Activated T-helper 1 cell treated with anti-CD3 and anti-CD28 coated beads, Interleukin-12 subunit alpha, Interleukin-12 subunit beta, Interleukin-2, Interleukin-4 antibody, amounts not matched to agents 30 ng/mL and 10 ng/mL and 1 ng/mL, durations not matched to agents 14 hours and 24 hours and 36 hours (primary cell): ENCODE measurements around the gene CCL20. TPM values are rescaled to one million over a fixed set of nuclear protein-coding genes. Genes with fewer than 3 reads are reported as not detected.

Experiments
- DNase-seq: peaks from one replicate; pipeline ENCODE4 v3.0.0; 2021; ENCODE audit warnings: low spot score
- H3K27ac Mint-ChIP-seq: one replicate; pipeline ENCODE4 v1.8.0; 2021; ENCODE audit warnings: mild to moderate bottlenecking, mixed read lengths
- H3K27me3 Mint-ChIP-seq: one replicate; pipeline ENCODE4 v1.8.0; 2022; ENCODE audit warnings: mild to moderate bottlenecking, moderate library complexity, mixed read lengths; ENCODE audit not compliant: insufficient read depth
- H3K36me3 Mint-ChIP-seq: one replicate; pipeline ENCODE4 v1.8.0; 2021; ENCODE audit warnings: low read depth, mixed read lengths
- H3K4me1 Mint-ChIP-seq: one replicate; pipeline ENCODE4 v1.8.0; 2021; ENCODE audit warnings: low read depth, mixed read lengths
- H3K4me3 Mint-ChIP-seq: one replicate; pipeline ENCODE4 v1.8.0; 2021; ENCODE audit warnings: mild to moderate bottlenecking, moderate library complexity, mixed read lengths
- H3K9me3 Mint-ChIP-seq: one replicate; pipeline ENCODE4 v1.8.0; 2021; ENCODE audit warnings: mixed read lengths
- intact Hi-C: fragments of 100-400 bp; cut with micrococcal nuclease; formaldehyde crosslinking; loops from one replicate; pipeline ENCODE4 v1.15.1; 2024
- total RNA-seq: library from RNA; stranded (reverse); gene quantifications from 2 replicates; pipeline ENCODE4 v1.2.3, GENCODE V29; 2022

CCL20 gene
- total RNA-seq, result 1.2 and 3.2 TPM in 2 replicates

DNA sequence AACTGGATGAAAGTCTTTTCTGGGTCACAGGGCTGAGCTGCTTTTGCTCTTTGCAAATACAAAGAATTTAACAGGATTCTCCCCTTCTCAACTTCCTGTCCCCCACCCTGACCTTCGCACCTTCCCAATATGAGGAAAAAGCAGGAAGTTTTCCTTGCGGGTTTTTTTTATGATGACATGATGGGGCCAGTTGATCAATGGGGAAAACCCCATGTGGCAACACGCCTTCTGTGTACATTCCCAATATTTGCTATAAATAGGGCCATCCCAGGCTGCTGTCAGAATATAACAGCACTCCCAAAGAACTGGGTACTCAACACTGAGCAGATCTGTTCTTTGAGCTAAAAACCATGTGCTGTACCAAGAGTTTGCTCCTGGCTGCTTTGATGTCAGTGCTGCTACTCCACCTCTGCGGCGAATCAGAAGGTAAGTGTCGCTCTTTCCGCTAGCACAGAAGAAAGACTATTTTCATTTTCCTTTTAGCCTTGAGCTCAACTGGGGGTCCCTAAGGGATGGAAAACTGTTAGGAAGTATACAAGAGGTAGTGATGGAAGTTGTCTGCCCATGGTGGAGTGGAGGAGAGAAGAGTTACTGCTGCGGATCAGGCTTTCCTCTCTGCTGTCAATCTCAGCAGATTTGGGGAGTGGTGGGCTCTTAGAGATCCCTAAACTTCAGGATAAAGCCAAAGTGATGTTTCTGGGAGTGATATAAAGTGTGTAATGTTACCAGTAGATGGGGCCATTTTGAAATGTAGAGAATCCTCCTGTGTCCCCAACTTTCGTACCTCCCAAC lies at the start of gene CCL20:
CCL20 (plus strand) TSS at position 281 of the 792 bp plus-strand sequence; CDS start at position 351, 70 bp downstream.
- DNase-seq, result no peak
- intact Hi-C loops, result no loop called here
- Mint-ChIP-seq H3K9me3 (no peaks in the 10 kb centered on the region), H3K27me3 (no peaks in the 10 kb centered on the region), H3K27ac (no peak within 1 kb of the TSS), H3K36me3 (peaks cover 3% of the 10 kb centered on the region), H3K4me3 (peak within 1 kb of the TSS; percentile 43), H3K4me1 (peaks cover 18% of the 10 kb centered on the region)

DNA sequence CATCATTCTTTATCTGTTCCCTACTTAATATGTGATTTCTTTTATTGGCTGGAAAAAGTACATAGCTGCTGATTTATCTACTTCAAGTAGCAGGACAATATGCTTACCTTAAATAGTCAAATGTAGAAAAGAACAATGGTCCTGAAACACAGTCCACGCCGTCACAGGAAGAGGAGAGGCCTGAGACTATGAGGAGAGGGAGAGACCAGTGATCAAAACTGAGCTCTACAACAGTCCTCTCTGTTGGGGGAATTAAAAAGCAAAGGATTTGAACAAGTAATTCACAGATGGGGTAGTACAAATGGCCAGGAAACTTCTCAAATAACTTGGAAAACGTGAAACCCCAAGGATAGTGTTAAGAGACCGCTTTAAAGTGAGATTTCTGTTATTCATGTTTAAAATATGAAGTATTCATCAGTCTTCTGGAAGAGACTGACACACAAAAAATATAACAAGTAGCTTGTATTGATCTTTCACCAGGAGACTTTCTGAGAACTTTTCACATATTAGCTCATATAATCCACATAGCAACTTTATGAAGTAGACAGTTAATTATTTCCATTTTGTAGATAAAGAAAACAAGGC lies 47.8 kb upstream of the CCL20 start:
- H3K27ac Mint-ChIP-seq, result no peak overlapping the region
- H3K27me3 Mint-ChIP-seq, result no peaks in the 10 kb centered on the region
- intact Hi-C loops, result loop anchor here (1.0 to 5.0 kb wide), 6 partner anchors 17 to 637 kb away; partner anchors contain the start of gene AGFG1

GRCh38 chr2:227766373-227766883 lies 47.2 kb upstream of the CCL20 start:
- no peak overlapping the region for H3K27ac Mint-ChIP-seq
- no peaks in the 10 kb centered on the region for H3K4me1 Mint-ChIP-seq
- intact Hi-C loops, result loop anchor here (1.0 to 5.0 kb wide), 6 partner anchors 17 to 637 kb away; partner anchors contain the start of gene AGFG1

More for the DNA sequence above, 47.8 kb upstream of the CCL20 start:
- Mint-ChIP-seq H3K36me3 (no peaks in the 10 kb centered on the region), H3K4me1 (no peaks in the 10 kb centered on the region), H3K4me3 (no peak overlapping the region), H3K9me3 (no peaks in the 10 kb centered on the region)
- DNase-seq, result no peak

DNA sequence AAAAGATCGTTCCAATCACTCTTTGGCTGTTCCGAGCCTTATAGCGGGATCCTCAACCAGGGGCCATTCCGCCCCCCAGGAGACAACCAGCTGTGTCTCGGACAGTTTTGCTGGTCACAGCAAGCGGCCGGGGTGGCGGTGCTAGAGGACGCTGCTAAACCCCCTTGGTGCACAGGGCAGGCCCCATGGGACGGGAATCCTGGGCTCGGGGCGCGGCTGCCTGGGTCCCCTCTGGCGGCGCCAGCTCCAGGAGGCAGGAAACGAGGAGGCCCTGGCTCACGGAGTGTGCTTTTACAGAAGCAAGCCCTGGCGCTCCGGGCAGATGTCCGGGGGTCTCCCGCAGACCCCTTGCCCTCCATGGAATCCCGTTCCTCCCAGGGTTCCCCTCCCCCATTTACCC lies 45.8 kb upstream of the CCL20 start:
- H3K36me3 Mint-ChIP-seq, result no peaks in the 10 kb centered on the region
- intact Hi-C loops, result loop anchor here (5.0 kb wide), 1 partner anchor 296 kb away; the partner anchor contains the start of gene AGFG1
- no peak overlapping the region for H3K27ac Mint-ChIP-seq
- no peak overlapping the region for H3K4me3 Mint-ChIP-seq
- no peak for DNase-seq
- H3K27me3 Mint-ChIP-seq, result no peaks in the 10 kb centered on the region
- no peaks in the 10 kb centered on the region for H3K9me3 Mint-ChIP-seq
- H3K4me1 Mint-ChIP-seq, result no peaks in the 10 kb centered on the region

More at GRCh38 chr2:227766373-227766883, 47.2 kb upstream of the CCL20 start:
- Mint-ChIP-seq H3K9me3 (no peaks in the 10 kb centered on the region), H3K27me3 (no peaks in the 10 kb centered on the region), H3K36me3 (no peaks in the 10 kb centered on the region), H3K4me3 (no peak overlapping the region)
- DNase-seq, result peak; percentile 25

DNA sequence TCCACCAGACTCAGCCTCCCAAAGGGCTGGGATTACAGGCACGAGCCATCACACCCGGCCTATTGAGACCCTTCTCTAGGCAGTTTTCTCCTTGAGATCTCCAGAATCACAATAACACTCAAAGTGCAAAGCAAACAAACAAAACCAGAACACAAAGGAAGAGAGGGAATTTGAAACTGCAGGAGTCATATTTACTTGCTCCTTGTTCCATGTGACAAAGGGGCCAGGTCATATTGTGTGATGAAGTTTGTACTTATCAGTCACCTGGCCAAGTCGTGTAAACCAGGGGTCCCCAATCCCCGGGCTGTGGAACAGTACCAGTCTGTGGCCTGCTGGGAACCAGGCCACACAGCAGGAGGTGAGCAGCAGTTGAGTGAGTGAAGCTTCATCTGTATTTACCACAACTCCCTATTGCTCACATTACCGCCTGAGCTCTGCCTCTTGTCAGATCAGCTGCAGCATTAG lies 41.4 kb upstream of the CCL20 start:
- Mint-ChIP-seq H3K27me3 (no peaks in the 10 kb centered on the region), H3K4me1 (no peaks in the 10 kb centered on the region), H3K36me3 (no peaks in the 10 kb centered on the region), H3K9me3 (no peaks in the 10 kb centered on the region), H3K27ac (no peak overlapping the region), H3K4me3 (no peak overlapping the region)
- intact Hi-C loops, result no loop called here
- DNase-seq, result no peak

DNA sequence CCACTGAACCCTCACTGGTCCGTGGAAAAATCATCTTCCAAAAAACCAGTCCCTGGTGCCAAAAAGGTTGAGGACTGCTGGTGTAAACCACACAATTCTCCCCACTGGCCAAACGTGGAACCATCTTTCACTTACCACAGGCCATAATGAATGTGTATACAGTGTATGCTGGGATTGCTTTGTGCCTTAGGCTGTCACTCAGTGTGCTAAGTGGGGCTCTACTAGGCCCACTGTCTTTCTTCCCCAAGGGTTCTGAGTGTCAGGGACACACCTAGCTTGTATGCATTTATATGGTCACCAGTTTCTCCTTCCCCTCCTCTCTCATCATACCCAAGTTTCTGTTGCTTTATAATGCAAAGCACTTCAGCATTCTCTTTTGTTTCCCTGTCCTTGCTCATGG lies 40.7 kb upstream of the CCL20 start:
- no peak overlapping the region for H3K27ac Mint-ChIP-seq
- H3K27me3 Mint-ChIP-seq, result no peaks in the 10 kb centered on the region
- H3K36me3 Mint-ChIP-seq, result no peaks in the 10 kb centered on the region
- no peak overlapping the region for H3K4me3 Mint-ChIP-seq
- no peak for DNase-seq
- no peaks in the 10 kb centered on the region for H3K9me3 Mint-ChIP-seq
- no peaks in the 10 kb centered on the region for H3K4me1 Mint-ChIP-seq
- intact Hi-C loops, result no loop called here

- no peaks in the 10 kb centered on the region for H3K27me3 Mint-ChIP-seq
- no peak overlapping the region for H3K4me3 Mint-ChIP-seq
- no peaks in the 10 kb centered on the region for H3K9me3 Mint-ChIP-seq
- intact Hi-C loops, result loop anchor here (2.0 kb wide), 1 partner anchor 89 kb away; no protein-coding TSS in a partner anchor
- no peak overlapping the region for H3K27ac Mint-ChIP-seq
- DNase-seq, result no peak
- no peaks in the 10 kb centered on the region for H3K4me1 Mint-ChIP-seq
- no peaks in the 10 kb centered on the region for H3K36me3 Mint-ChIP-seq
Measured at GRCh38 chr2:227774011-227774624, 39.5 kb upstream of the CCL20 start.

GRCh38 chr2:227774895-227775842 lies 38.5 kb upstream of the CCL20 start:
- DNase-seq, result no peak
- Mint-ChIP-seq H3K4me3 (no peak overlapping the region), H3K4me1 (no peaks in the 10 kb centered on the region), H3K36me3 (no peaks in the 10 kb centered on the region), H3K27me3 (no peaks in the 10 kb centered on the region), H3K27ac (no peak overlapping the region), H3K9me3 (no peaks in the 10 kb centered on the region)
- intact Hi-C loops, result loop anchor here (2.0 kb wide), 1 partner anchor 88 kb away; no protein-coding TSS in a partner anchor

GRCh38 chr2:227780981-227781615 lies 32.5 kb upstream of the CCL20 start:
- intact Hi-C loops, result no loop called here
- Mint-ChIP-seq H3K4me1 (peaks cover 15% of the 10 kb centered on the region), H3K27ac (no peak overlapping the region), H3K36me3 (no peaks in the 10 kb centered on the region), H3K9me3 (no peaks in the 10 kb centered on the region), H3K4me3 (no peak overlapping the region), H3K27me3 (no peaks in the 10 kb centered on the region)
- DNase-seq, result no peak

DNA sequence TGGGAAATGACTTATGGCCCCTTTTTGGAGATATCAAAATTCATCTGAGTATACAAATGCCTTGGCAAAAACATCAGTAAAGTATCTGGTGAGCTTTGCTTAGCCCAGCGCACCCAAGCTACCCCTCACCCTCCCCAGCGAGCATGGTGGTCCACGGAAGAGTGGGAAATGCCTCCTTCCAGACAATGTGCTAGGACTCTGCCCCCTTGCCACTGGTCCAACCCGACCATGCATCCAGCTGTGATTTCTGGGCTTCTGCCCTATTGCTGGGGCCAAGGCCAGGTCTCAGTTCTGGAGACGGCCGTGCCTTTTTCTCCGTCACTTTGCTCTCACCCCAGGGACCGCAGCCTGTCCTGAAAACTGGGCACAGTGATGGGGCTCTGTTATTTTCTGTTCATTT lies 31.8 kb upstream of the CCL20 start:
- Mint-ChIP-seq H3K9me3 (no peaks in the 10 kb centered on the region), H3K4me3 (no peak overlapping the region), H3K27me3 (no peaks in the 10 kb centered on the region), H3K36me3 (no peaks in the 10 kb centered on the region), H3K27ac (no peak overlapping the region), H3K4me1 (peaks cover 15% of the 10 kb centered on the region)
- DNase-seq, result no peak
- intact Hi-C loops, result loop anchor here (2.0 kb wide), 1 partner anchor 23 kb away; no protein-coding TSS in a partner anchor

GRCh38 chr2:227782804-227783203 lies 30.8 kb upstream of the CCL20 start:
- Mint-ChIP-seq H3K9me3 (no peaks in the 10 kb centered on the region), H3K27ac (no peak overlapping the region), H3K36me3 (no peaks in the 10 kb centered on the region), H3K4me3 (no peak overlapping the region), H3K4me1 (peaks cover 15% of the 10 kb centered on the region), H3K27me3 (peaks cover 2% of the 10 kb centered on the region)
- intact Hi-C loops, result loop anchor here (1.0 to 2.0 kb wide), 3 partner anchors 17 to 35 kb away; no protein-coding TSS in a partner anchor
- DNase-seq, result no peak
